Vagina (tissue), 2 donors: ENCODE measurements around the gene B3GNT3.

Experiments used
- CTCF ChIP-seq, 3 experiments: fragments of 450-650 bp in 2 of 3; fragments of 200-600 bp in 1 of 3; sonication (generic) in 1 of 3; IDR thresholded peaks; one replicate each; pipeline ENCODE4 v1.5.1; 2017 to 2019; ENCODE audit warnings: antibody characterized with exemption in 3 of 3, mild to moderate bottlenecking in 2 of 3, moderate library complexity in 2 of 3
- POLR2A ChIP-seq, 2 donors: fragments of 450-650 bp; IDR thresholded peaks; one replicate each; pipeline ENCODE4 v1.6.1; 2017; ENCODE audit warnings: antibody characterized with exemption in 2 of 2, mild to moderate bottlenecking in 2 of 2, moderate library complexity in 2 of 2
- POLR2AphosphoS5 ChIP-seq, 2 donors: sonication (generic); formaldehyde crosslinking; IDR thresholded peaks; one replicate each; pipeline ENCODE4 v1.9.0; 2017; ENCODE audit warnings: antibody characterized with exemption in 2 of 2, mild to moderate bottlenecking in 2 of 2, low read depth in 1 of 2; ENCODE audit not compliant: insufficient read depth in 1 of 2

GRCh38 chr19:17767559-17767958, 27.4 kb upstream of the B3GNT3 start:
- TF ChIP-seq POLR2A (IDR thresholded peaks at IDR 0.05) (no peak), CTCF (IDR thresholded peaks at IDR 0.05) (no peak), POLR2AphosphoS5 (IDR thresholded peaks at IDR 0.05; ENCODE audit: insufficient read depth in 1 of 2, low read depth in 1 of 2) (no peak)
